Neural progenitor cell (in vitro differentiated cells): ENCODE data around the gene WDFY2. TPM values are rescaled to one million over a fixed set of nuclear protein-coding genes. Genes with fewer than 3 reads are reported as not detected.

Experiments
- DNase-seq: peaks from one replicate; pipeline ENCODE4 v3.0.0-alpha.2; 2016; ENCODE audit warnings: low spot score
- H2AFZ ChIP-seq: fragments of 200-600 bp; sonication (generic); replicated peaks from 2 replicates; pipeline ENCODE4 v1.6.1; 2016; ENCODE audit warnings: antibody characterized with exemption
- H3F3A ChIP-seq: fragments of 200-600 bp; sonication (generic); 2 replicates; pipeline ENCODE4 v1.6.1; 2016; ENCODE audit warnings: antibody characterized with exemption, low read depth
- H3K27ac ChIP-seq: fragments of 200-600 bp; sonication (generic); 2 replicates; pipeline ENCODE4 v1.5.1; 2016; ENCODE audit warnings: mild to moderate bottlenecking
- H3K27me3 ChIP-seq: fragments of 200-600 bp; sonication (generic); 2 replicates; pipeline ENCODE4 v1.6.1; 2016; ENCODE audit warnings: mild to moderate bottlenecking, moderate library complexity
- H3K36me3 ChIP-seq: fragments of 200-600 bp; sonication (generic); 2 replicates; pipeline ENCODE4 v1.5.1; 2016
- H3K4me1 ChIP-seq: fragments of 200-600 bp; sonication (generic); 2 replicates; pipeline ENCODE4 v1.6.1; 2016; ENCODE audit warnings: mixed run types
- H3K4me2 ChIP-seq: fragments of 200-600 bp; sonication (generic); 2 replicates; pipeline ENCODE4 v1.6.1; 2016
- H3K4me3 ChIP-seq: fragments of 200-600 bp; sonication (generic); 2 replicates; pipeline ENCODE4 v1.5.1; 2016
- H3K79me2 ChIP-seq: fragments of 200-600 bp; sonication (generic); 2 replicates; pipeline ENCODE4 v1.6.1; 2016; ENCODE audit warnings: low read depth
- H3K9ac ChIP-seq: fragments of 200-600 bp; sonication (generic); 2 replicates; pipeline ENCODE4 v1.6.1; 2016
- H3K9me3 ChIP-seq: fragments of 200-600 bp; sonication (generic); 2 replicates; pipeline ENCODE4 v1.5.1; 2016; ENCODE audit warnings: low read depth
- H4K20me1 ChIP-seq: fragments of 200-600 bp; sonication (generic); 2 replicates; pipeline ENCODE4 v1.6.1; 2016; ENCODE audit warnings: low read depth
- H3K27ac Mint-ChIP-seq: 3 replicates; pipeline ENCODE4 v1.8.0; 2021; ENCODE audit warnings: mixed read lengths
- H3K27me3 Mint-ChIP-seq: 2 replicates; pipeline ENCODE4 v1.8.0; 2022; ENCODE audit warnings: low read depth, mild to moderate bottlenecking, inconsistent platforms, moderate library complexity, mixed read lengths; ENCODE audit not compliant: insufficient read depth
- H3K36me3 Mint-ChIP-seq: 3 replicates; pipeline ENCODE4 v1.8.0; 2021; ENCODE audit warnings: mixed read lengths
- H3K4me1 Mint-ChIP-seq: 3 replicates; pipeline ENCODE4 v1.8.0; 2021; ENCODE audit warnings: mixed read lengths
- H3K4me3 Mint-ChIP-seq: 3 replicates; pipeline ENCODE4 v1.8.0; 2021; ENCODE audit warnings: mild to moderate bottlenecking, moderate library complexity, mixed read lengths
- H3K9me3 Mint-ChIP-seq: 3 replicates; pipeline ENCODE4 v1.8.0; 2020; ENCODE audit warnings: mixed read lengths
- EZH2 ChIP-seq: fragments of 200-600 bp; sonication (generic); IDR thresholded peaks from 2 replicates; pipeline ENCODE4 v1.6.1; 2017; ENCODE audit warnings: antibody characterized with exemption, mild to moderate bottlenecking, moderate library complexity
- EZH2phosphoT487 ChIP-seq: fragments of 200-600 bp; sonication (generic); IDR thresholded peaks from 2 replicates; pipeline ENCODE4 v1.6.1; 2017; ENCODE audit warnings: antibody characterized with exemption
- total RNA-seq: library from RNA; depleted of rRNA; stranded (reverse); fragments of >200 nt; gene quantifications from 2 replicates; pipeline ENCODE4 v1.2.3, GENCODE V29; 2015; ENCODE audit warnings: low replicate concordance
- TF ChIP-seq, protein P1 (sequence below): fragments of 200-600 bp; sonication (generic); IDR thresholded peaks from 2 replicates; pipeline ENCODE4 v1.5.1; 2017; ENCODE audit warnings: antibody characterized with exemption, mild to moderate bottlenecking

The WDFY2 gene
- total RNA-seq, 1 donor from 2014 or later, result 18.3 TPM

DNA sequence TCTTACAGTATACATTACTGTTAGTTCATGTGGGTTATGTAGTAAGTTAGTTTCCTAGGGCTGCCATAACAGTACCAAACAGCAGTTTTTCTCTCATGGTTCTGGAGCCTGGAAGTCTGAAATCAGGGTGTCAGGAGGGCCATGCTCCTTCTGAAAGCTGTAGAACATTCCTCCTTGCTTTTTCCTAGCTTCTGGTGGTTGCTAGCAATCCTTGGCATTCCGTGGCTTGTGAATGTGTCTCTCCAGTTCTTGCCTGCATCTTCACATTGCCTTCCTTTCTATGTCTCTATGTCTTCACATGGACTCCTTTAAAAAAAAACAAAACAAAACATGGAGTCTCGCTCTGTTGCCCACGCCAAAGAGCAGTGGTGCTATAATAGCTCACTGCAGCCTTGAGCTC is 95.4 kb downstream of the WDFY2 start:
- Histone ChIP-seq H3K4me3 (no peak overlapping the region), H3K4me2 (no peak overlapping the region), H3K36me3 (no peaks in the 10 kb centered on the region), H3K27ac (no peak overlapping the region), H3K9ac (no peak overlapping the region), H3K9me3 (no peaks in the 10 kb centered on the region), H3F3A (no peaks in the 10 kb centered on the region), H3K27me3 (no peaks in the 10 kb centered on the region), H2AFZ (no peak overlapping the region), H3K4me1 (no peaks in the 10 kb centered on the region), H4K20me1 (peaks cover 5% of the 10 kb centered on the region), H3K79me2 (peaks cover 10% of the 10 kb centered on the region)
- no peak for DNase-seq
- Mint-ChIP-seq H3K27ac (no peak overlapping the region), H3K9me3 (no peaks in the 10 kb centered on the region), H3K36me3 (peaks cover 15% of the 10 kb centered on the region), H3K4me1 (peaks cover 2% of the 10 kb centered on the region), H3K4me3 (no peak overlapping the region), H3K27me3 (no peaks in the 10 kb centered on the region)
- no peak for TF ChIP-seq EZH2
- TF ChIP-seq, protein P1, sequence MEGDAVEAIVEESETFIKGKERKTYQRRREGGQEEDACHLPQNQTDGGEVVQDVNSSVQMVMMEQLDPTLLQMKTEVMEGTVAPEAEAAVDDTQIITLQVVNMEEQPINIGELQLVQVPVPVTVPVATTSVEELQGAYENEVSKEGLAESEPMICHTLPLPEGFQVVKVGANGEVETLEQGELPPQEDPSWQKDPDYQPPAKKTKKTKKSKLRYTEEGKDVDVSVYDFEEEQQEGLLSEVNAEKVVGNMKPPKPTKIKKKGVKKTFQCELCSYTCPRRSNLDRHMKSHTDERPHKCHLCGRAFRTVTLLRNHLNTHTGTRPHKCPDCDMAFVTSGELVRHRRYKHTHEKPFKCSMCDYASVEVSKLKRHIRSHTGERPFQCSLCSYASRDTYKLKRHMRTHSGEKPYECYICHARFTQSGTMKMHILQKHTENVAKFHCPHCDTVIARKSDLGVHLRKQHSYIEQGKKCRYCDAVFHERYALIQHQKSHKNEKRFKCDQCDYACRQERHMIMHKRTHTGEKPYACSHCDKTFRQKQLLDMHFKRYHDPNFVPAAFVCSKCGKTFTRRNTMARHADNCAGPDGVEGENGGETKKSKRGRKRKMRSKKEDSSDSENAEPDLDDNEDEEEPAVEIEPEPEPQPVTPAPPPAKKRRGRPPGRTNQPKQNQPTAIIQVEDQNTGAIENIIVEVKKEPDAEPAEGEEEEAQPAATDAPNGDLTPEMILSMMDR, result no peak
- no peak for TF ChIP-seq EZH2phosphoT487

DNA sequence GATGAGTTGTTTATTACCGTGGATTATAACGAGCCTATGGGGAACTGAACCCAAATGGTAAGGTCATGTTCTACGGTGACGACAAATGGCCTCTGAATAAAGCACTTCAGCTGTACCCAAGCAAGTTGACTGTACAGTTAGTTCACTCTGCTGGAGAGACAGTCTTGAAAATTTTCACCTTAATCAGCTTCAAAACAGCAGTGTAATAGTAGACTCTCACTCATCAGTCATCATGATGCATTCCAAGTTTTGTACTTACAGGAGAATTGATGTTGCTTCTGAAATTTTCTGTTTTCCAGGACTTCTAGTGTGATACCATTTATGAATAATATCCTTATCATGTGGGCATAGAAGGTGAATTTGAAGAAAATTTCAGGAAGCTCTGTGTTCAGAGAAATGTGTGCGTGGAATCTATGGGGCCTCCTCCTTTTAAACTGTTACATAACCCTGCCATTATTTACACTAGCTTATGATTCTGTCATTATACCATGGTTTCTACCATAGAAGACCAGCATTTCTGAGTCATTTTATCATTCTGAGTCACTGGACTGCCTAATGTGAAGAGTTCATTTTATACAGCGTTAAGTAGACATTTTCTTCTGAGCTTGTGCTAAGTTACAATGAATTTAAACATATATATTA is 96.9 kb downstream of the WDFY2 start:
- H3K9me3 Mint-ChIP-seq, result no peaks in the 10 kb centered on the region
- Histone ChIP-seq H3K9me3 (no peaks in the 10 kb centered on the region), H2AFZ (no peak overlapping the region), H3K9ac (no peak overlapping the region), H3K4me3 (no peak overlapping the region), H3K4me1 (no peaks in the 10 kb centered on the region), H3K27me3 (no peaks in the 10 kb centered on the region), H3K79me2 (peaks cover 22% of the 10 kb centered on the region), H3F3A (no peaks in the 10 kb centered on the region), H3K36me3 (no peaks in the 10 kb centered on the region), H3K4me2 (no peak overlapping the region), H4K20me1 (peaks cover 5% of the 10 kb centered on the region), H3K27ac (no peak overlapping the region)
- no peak for DNase-seq
- H3K4me3 Mint-ChIP-seq, result no peak overlapping the region
- H3K27ac Mint-ChIP-seq, result no peak overlapping the region
- H3K36me3 Mint-ChIP-seq, result peaks cover 15% of the 10 kb centered on the region
- H3K4me1 Mint-ChIP-seq, result peaks cover 2% of the 10 kb centered on the region
- H3K27me3 Mint-ChIP-seq, result no peaks in the 10 kb centered on the region
- TF ChIP-seq EZH2phosphoT487 (no peak), EZH2 (no peak)
- TF ChIP-seq, protein P1, result no peak

DNA sequence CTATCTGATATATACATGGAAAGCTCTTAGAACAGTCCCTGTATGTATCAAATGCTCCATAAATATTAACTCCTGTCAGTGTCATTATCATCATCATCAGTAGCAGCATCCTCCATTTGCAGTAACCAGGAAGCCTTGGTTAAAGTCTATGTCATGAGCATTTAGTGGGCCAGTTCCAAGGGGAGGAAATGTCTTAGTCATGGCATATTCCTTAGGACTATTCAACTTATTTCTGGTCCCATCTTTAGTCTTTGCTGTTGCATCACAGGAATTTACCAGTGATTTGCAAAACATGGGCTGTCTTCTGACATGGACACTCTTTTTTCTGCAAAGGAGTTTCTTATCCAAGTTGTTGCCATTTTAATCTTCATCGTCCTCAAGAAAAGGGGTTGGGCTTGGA is 98.4 kb downstream of the WDFY2 start:
- H3K9ac ChIP-seq, result no peak overlapping the region
- no peaks in the 10 kb centered on the region for H3K27me3 ChIP-seq
- Mint-ChIP-seq H3K36me3 (peaks cover 13% of the 10 kb centered on the region), H3K4me3 (no peak overlapping the region), H3K9me3 (no peaks in the 10 kb centered on the region), H3K27me3 (no peaks in the 10 kb centered on the region), H3K27ac (no peak overlapping the region), H3K4me1 (peaks cover 4% of the 10 kb centered on the region)
- no peak overlapping the region for H3K4me3 ChIP-seq
- peaks cover 11% of the 10 kb centered on the region for H4K20me1 ChIP-seq
- peaks cover 36% of the 10 kb centered on the region for H3K79me2 ChIP-seq
- no peaks in the 10 kb centered on the region for H3K36me3 ChIP-seq
- no peak overlapping the region for H2AFZ ChIP-seq
- DNase-seq, result no peak
- no peaks in the 10 kb centered on the region for H3K9me3 ChIP-seq
- no peak overlapping the region for H3K27ac ChIP-seq
- H3K4me2 ChIP-seq, result no peak overlapping the region
- H3F3A ChIP-seq, result peaks cover 1% of the 10 kb centered on the region
- peaks cover 3% of the 10 kb centered on the region for H3K4me1 ChIP-seq
- TF ChIP-seq EZH2 (no peak), EZH2phosphoT487 (no peak)
- TF ChIP-seq, protein P1, result no peak
